Suprapubic skin (tissue), 4 donors: ENCODE results near the gene FNBP1. TPM values are rescaled to one million over a fixed set of nuclear protein-coding genes. Genes with fewer than 3 reads are reported as not detected.

Experiments used
- DNase-seq, 2 donors: peaks; one replicate each; pipeline ENCODE4 v3.0.0-alpha.2; 2019; ENCODE audit warnings: low spot score in 2 of 2
- H3K27ac ChIP-seq: fragments of 200-600 bp; sonication (generic); one replicate; pipeline ENCODE4 v1.5.1; 2019
- H3K27me3 ChIP-seq: fragments of 200-600 bp; sonication (generic); one replicate; pipeline ENCODE4 v1.5.1; 2019
- H3K36me3 ChIP-seq: fragments of 200-600 bp; sonication (generic); one replicate; pipeline ENCODE4 v1.5.1; 2019
- H3K4me1 ChIP-seq: fragments of 200-600 bp; sonication (generic); one replicate; pipeline ENCODE4 v1.5.1; 2019
- H3K4me3 ChIP-seq: fragments of 200-600 bp; sonication (generic); one replicate; pipeline ENCODE4 v1.5.1; 2019; ENCODE audit warnings: mild to moderate bottlenecking
- H3K9me3 ChIP-seq: fragments of 200-600 bp; sonication (generic); one replicate; pipeline ENCODE4 v1.5.1; 2019
- CTCF ChIP-seq, 2 donors: fragments of 200-600 bp in 1 of 2; fragments of 450-650 bp in 1 of 2; sonication (generic) in 1 of 2; IDR thresholded peaks; one replicate each; pipeline ENCODE4 v1.5.1; 2016 to 2019; ENCODE audit warnings: antibody characterized with exemption in 2 of 2, mild to moderate bottlenecking in 1 of 2, moderate library complexity in 1 of 2
- EP300 ChIP-seq: sonication (generic); formaldehyde crosslinking; IDR thresholded peaks from one replicate; pipeline ENCODE4 v1.6.1; 2017; ENCODE audit warnings: antibody characterized with exemption
- POLR2A ChIP-seq, 2 donors: fragments of 450-650 bp; IDR thresholded peaks; one replicate each; pipeline ENCODE4 v1.6.1; 2017; ENCODE audit warnings: antibody characterized with exemption in 2 of 2, mild to moderate bottlenecking in 2 of 2, moderate library complexity in 2 of 2
- POLR2AphosphoS5 ChIP-seq, 3 donors: sonication (generic); formaldehyde crosslinking; IDR thresholded peaks; one replicate each; pipeline ENCODE4 v1.6.1; 2017; ENCODE audit warnings: antibody characterized with exemption in 3 of 3
- WGBS: methylation state at CpG from one replicate; pipeline ENCODE4 v1.1.5; 2018; 5-methylcytosine and 5-hydroxymethylcytosine counted together
- total RNA-seq, 4 donors: library from RNA; depleted of rRNA; stranded (reverse); fragments of >200 nt; gene quantifications; one replicate each; pipeline ENCODE4 v1.1.0, GENCODE V29; 2016

Gene FNBP1
- total RNA-seq, 4 donors from 2014 or later: 23.7 to 50.5 (median 43.3) TPM

GRCh38 chr9:129868023-129868871 lies 174.7 kb downstream of the FNBP1 start:
- H3K27me3 ChIP-seq: no peaks in the 10 kb centered on the region
- TF ChIP-seq EP300: no peak
- no peak for TF ChIP-seq POLR2AphosphoS5 (IDR thresholded peaks at IDR 0.05)
- no peak for TF ChIP-seq CTCF (IDR thresholded peaks at IDR 0.05)
- no peak for TF ChIP-seq POLR2A (IDR thresholded peaks at IDR 0.05)
- H3K27ac ChIP-seq: no peak overlapping the region
- DNase-seq: no peak
- WGBS: 92% methylated on average over 23 of the region's 48 CpGs
- no peak overlapping the region for H3K4me3 ChIP-seq
- H3K36me3 ChIP-seq: peaks cover 56% of the 10 kb centered on the region
- H3K4me1 ChIP-seq: no peaks in the 10 kb centered on the region
- H3K9me3 ChIP-seq: no peaks in the 10 kb centered on the region

- H3K4me1 ChIP-seq: no peaks in the 10 kb centered on the region
- no peak for TF ChIP-seq POLR2A (IDR thresholded peaks at IDR 0.05)
- TF ChIP-seq CTCF (IDR thresholded peaks at IDR 0.05): no peak
- no peak for TF ChIP-seq POLR2AphosphoS5 (IDR thresholded peaks at IDR 0.05)
- no peak for TF ChIP-seq EP300
- no peaks in the 10 kb centered on the region for H3K27me3 ChIP-seq
- no peak overlapping the region for H3K4me3 ChIP-seq
- 78% methylated on average over 8 of the region's 17 CpGs for WGBS
- H3K36me3 ChIP-seq: peaks cover 63% of the 10 kb centered on the region
- no peaks in the 10 kb centered on the region for H3K9me3 ChIP-seq
- no peak for DNase-seq
- no peak overlapping the region for H3K27ac ChIP-seq
Measured at GRCh38 chr9:129867136-129868022, 175.6 kb downstream of the FNBP1 start.

GRCh38 chr9:129866394-129867135 lies 176.4 kb downstream of the FNBP1 start:
- 68% methylated on average over 7 of the region's 17 CpGs for WGBS
- Histone ChIP-seq H3K4me3 (no peak overlapping the region), H3K27ac (no peak overlapping the region), H3K4me1 (no peaks in the 10 kb centered on the region), H3K36me3 (peaks cover 71% of the 10 kb centered on the region), H3K9me3 (no peaks in the 10 kb centered on the region), H3K27me3 (no peaks in the 10 kb centered on the region)
- TF ChIP-seq POLR2AphosphoS5 (IDR thresholded peaks at IDR 0.05) (no peak), CTCF (IDR thresholded peaks at IDR 0.05) (no peak), EP300 (no peak), POLR2A (IDR thresholded peaks at IDR 0.05) (no peak)
- DNase-seq: no peak

GRCh38 chr9:129865668-129866320 lies 177.2 kb downstream of the FNBP1 start:
- no peak overlapping the region for H3K27ac ChIP-seq
- H3K4me3 ChIP-seq: no peak overlapping the region
- TF ChIP-seq EP300: no peak
- TF ChIP-seq POLR2AphosphoS5 (IDR thresholded peaks at IDR 0.05): no peak
- TF ChIP-seq CTCF (IDR thresholded peaks at IDR 0.05): no peak
- no peak for TF ChIP-seq POLR2A (IDR thresholded peaks at IDR 0.05)
- DNase-seq: no peak
- H3K9me3 ChIP-seq: no peaks in the 10 kb centered on the region
- no peaks in the 10 kb centered on the region for H3K27me3 ChIP-seq
- 82% methylated on average over 12 of the region's 14 CpGs for WGBS
- no peaks in the 10 kb centered on the region for H3K4me1 ChIP-seq
- peaks cover 78% of the 10 kb centered on the region for H3K36me3 ChIP-seq
